ENCODE measurements around the gene NSRP1. TPM values are rescaled to one million over a fixed set of nuclear protein-coding genes. Genes with fewer than 3 reads are reported as not detected.
"Not testable (repeated sequence)": the region's sequence is repeated elsewhere in the genome, so short reads cannot be mapped to it uniquely, and the experiment has no call there.

NSRP1 gene
- total RNA-seq, 1 donor from 2014 or later = 19.5 TPM

DNA sequence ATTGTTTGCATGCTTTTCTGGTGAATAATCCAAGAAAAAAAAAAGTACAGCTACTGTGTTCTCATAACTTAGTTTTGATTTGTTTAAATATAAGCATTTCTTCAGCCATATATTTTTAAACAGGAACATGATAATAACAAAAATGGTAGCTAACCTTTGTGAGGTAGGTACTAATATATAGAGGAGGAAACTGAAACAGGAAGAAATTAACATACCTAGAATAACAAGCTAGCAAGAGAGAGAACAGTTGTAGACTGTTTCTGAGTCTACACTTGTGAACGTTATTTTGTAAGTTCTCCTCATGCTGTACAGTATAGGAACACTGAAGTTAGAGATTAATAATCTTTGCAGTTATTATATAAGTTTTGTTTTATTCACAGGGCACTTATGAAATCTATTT is 49.3 kb downstream of the NSRP1 start:
- ATAC-seq (no peak), DNase-seq (ENCODE audit: missing footprints) (no peak)
- intact Hi-C loops (cut with DNase I) = no loop called here

DNA sequence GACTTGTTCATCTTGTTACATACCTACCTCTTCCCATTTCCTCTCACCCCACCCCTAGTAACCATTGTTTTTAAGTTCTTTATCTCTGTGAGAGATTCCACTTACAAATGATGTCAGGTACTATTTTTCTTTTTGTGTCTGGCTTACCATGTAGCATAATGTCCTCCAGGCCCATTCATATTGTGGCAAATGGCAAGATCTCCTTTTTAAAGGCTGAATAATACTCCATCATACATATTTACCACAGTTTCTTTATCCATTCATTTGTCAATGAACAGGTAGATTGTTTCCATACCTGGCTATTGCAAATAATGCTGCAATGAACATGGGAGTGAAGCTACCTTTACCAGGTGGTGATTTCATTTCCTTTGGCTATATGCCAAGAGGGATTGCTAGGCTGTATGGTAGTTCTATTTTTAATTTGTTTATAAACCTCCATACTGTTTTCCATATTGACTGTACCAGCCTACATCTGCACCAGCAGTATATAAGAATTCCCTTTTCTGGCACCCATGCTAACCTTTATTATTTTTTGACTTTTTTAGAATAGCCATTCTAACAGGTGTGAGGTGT is 53.9 kb downstream of the NSRP1 start:
- no peak for DNase-seq (ENCODE audit: missing footprints)
- intact Hi-C loops (cut with DNase I) = no loop called here
- ATAC-seq = no peak

DNA sequence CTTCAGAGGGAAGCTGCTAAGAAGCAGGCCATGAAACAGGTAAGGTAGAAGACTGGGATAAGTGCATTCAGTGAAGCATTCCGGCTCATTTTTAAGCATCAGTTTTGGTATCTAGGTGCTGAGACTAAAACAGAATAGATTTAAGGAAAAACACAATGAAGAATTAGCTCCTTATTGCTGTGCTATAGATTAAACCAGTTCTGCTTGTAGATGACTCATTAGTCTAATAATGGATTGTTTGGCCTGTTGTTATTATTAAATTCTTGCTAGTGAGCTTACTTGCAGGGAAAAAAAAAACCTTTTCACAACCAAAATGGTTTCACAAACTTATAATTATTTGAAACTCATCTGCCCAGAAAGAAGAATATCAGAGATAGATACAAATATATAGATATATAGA is 55.9 kb downstream of the NSRP1 start:
- no peak for ATAC-seq
- DNase-seq (ENCODE audit: missing footprints) = no peak
- intact Hi-C loops (cut with DNase I) = no loop called here

DNA sequence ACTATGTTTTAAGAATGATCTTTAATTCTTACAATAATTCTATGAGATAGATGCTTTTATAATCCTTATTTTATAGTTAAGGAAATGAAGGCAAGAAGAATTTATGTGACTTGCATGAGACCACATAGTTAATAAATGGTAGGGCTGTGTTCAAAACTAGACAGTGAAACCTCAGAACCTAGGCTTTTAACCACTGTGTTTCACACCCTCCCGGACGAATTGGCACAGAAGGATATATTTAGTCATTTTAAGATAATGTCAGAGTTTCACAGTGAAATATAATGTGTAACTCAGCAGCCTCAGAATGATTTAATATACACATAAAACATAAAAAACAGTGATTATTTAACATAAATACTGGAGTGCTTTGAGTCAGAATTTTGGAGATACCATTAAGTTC is 57.0 kb downstream of the NSRP1 start:
- no peak for DNase-seq (ENCODE audit: missing footprints)
- ATAC-seq = no peak
- intact Hi-C loops (cut with DNase I) = no loop called here

GRCh38 chr17:30174556-30174955 is 57.9 kb downstream of the NSRP1 start:
- intact Hi-C loops (cut with DNase I) = no loop called here
- ATAC-seq (no peak), DNase-seq (ENCODE audit: missing footprints) (no peak)

GRCh38 chr17:30176855-30177254 is 60.2 kb downstream of the NSRP1 start:
- no peak for DNase-seq (ENCODE audit: missing footprints)
- intact Hi-C loops (cut with DNase I) = no loop called here
- no peak for ATAC-seq

GRCh38 chr17:30186761-30187160 is 70.1 kb downstream of the NSRP1 start:
- no peak for ATAC-seq
- intact Hi-C loops (cut with DNase I) = no loop called here
- no peak for DNase-seq (ENCODE audit: missing footprints)

GRCh38 chr17:30187573-30187972 is 71.0 kb downstream of the NSRP1 start:
- ATAC-seq (no peak), DNase-seq (ENCODE audit: missing footprints) (no peak)
- intact Hi-C loops (cut with DNase I) = no loop called here

- ATAC-seq (no peak), DNase-seq (ENCODE audit: missing footprints) (no peak)
- intact Hi-C loops (cut with DNase I) = no loop called here
These were observed 71.8 kb downstream of the NSRP1 start for GRCh38 chr17:30188211-30188939.

GRCh38 chr17:30191072-30191471 is 74.5 kb downstream of the NSRP1 start:
- intact Hi-C loops (cut with DNase I) = no loop called here
- DNase-seq (ENCODE audit: missing footprints) (no peak), ATAC-seq (no peak)

GRCh38 chr17:30196504-30196903 is 79.9 kb downstream of the NSRP1 start:
- intact Hi-C loops (cut with DNase I) = no loop called here
- no peak for ATAC-seq

DNA sequence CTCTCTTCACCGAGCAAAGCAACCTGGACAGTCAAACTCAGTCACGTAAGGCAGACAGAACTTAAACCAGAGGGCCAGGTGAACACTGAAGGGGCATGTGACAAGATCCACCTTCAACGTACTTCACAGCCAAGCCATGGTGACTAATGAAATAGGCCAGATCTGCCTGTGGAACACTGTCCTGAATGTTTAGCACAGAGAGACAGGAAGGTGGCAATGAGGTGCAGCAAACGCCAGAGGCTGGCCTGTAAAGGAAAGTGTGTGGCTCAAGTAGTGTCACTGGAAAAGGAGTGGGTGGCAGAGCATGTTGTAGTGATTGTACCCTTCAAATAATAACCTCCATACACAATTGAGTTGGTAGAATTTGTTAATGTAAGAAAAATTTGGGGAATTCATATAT is 80.8 kb downstream of the NSRP1 start:
- ATAC-seq = no peak

More at GRCh38 chr17:30196504-30196903, 79.9 kb downstream of the NSRP1 start:
- no peak for DNase-seq (ENCODE audit: missing footprints)

GRCh38 chr17:30199600-30199999 is 83.0 kb downstream of the NSRP1 start:
- no peak for ATAC-seq
- intact Hi-C loops (cut with DNase I) = no loop called here
- DNase-seq (ENCODE audit: missing footprints) = no peak

More for the DNA sequence above, 80.8 kb downstream of the NSRP1 start:
- no peak for DNase-seq (ENCODE audit: missing footprints)
- intact Hi-C loops (cut with DNase I) = no loop called here

DNA sequence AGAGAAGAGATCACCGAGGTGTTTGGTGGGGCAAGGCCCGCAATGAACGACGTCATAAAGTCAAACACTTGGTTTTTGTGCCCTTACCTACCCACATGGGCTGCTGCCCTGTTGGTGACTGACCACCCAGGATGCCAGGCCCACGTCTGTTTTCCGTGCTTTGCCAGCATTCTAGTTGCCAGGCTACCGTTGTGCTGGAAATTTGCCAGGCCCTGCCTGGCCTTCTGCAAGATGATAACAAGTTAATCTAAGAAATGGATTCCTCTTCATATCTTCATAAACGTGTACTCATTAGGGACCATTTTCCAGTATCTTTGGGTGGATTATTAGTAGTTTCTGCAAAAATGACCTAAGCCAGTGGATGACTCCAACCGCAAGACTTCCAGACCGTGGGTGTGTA is 83.5 kb downstream of the NSRP1 start:
- no peak for ATAC-seq
- no peak for DNase-seq (ENCODE audit: missing footprints)
- intact Hi-C loops (cut with DNase I) = no loop called here

DNA sequence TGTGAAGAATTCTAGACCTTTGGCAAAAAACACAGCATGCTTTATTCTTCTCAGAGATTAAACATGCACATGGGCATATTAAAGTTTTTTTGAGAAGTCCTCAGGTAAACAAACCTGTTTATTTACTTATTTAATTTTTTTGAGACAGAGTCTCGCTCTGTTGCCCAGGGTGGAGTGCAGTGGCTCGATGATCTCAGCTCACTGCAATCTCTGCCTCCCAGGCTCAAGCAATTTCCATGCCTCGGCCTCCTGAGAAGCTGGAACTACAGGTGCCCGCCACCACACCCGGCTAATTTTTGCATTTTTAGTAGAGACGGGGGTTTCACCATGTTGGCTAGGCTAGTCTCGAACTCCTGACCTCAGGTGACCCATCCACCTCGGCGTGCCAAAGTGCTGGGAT is 84.0 kb downstream of the NSRP1 start:
- ATAC-seq; intact Hi-C loops (cut with DNase I); DNase-seq (ENCODE audit: missing footprints): not testable (repeated sequence)

- intact Hi-C loops (cut with DNase I) = no loop called here
- DNase-seq (ENCODE audit: missing footprints) (no peak), ATAC-seq (no peak)
These were observed 86.9 kb downstream of the NSRP1 start for GRCh38 chr17:30203471-30203981.

DNA sequence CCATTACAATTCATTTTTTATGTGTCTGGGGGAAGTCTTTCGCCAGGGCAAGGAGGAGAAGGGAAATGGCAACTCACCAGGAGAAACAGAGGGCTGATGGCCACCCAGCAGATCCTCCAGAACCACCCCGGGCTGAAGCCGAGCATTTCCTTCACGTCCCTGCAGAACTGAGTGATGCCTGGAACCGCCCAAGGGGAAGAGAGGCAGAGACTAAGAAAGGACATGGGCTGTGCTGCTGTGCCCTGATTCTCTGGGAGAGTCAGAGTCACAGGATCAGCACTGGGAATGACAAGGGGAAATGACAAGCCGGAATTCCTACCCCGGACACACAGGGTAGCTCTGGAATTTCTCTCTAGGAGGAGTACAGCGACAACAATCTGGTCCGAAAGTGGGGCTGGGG is 91.0 kb downstream of the NSRP1 start:
- DNase-seq (ENCODE audit: missing footprints) (no peak), ATAC-seq (no peak)
- intact Hi-C loops (cut with DNase I) = no loop called here

DNA sequence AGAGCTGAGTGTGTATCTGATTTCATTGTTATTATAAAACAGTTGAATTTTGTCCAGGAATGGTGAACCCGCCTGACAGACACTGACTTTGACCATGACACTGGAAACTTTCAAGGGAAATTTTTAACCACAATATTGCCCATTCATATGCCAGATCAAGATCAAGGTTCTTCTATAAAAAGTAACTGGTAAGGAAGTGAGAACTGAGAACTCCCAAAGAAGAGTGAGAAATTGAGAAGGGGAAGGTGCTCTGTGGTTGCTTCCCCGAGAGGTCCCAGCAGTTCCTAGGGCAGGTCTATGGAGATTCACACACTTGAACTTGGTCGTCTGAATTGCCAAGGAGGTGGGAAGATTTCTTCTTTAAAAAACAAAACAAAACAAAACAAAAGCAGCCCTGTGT is 91.6 kb downstream of the NSRP1 start:
- ATAC-seq = no peak
- no peak for DNase-seq (ENCODE audit: missing footprints)
- intact Hi-C loops (cut with DNase I) = no loop called here

GRCh38 chr17:30209930-30210329 is 93.3 kb downstream of the NSRP1 start:
- no peak for ATAC-seq
- intact Hi-C loops (cut with DNase I) = no loop called here
- no peak for DNase-seq (ENCODE audit: missing footprints)

GRCh38 chr17:30210366-30210765 is 93.8 kb downstream of the NSRP1 start:
- ATAC-seq (no peak), DNase-seq (ENCODE audit: missing footprints) (no peak)

GRCh38 chr17:30210901-30211300 is 94.3 kb downstream of the NSRP1 start:
- no peak for DNase-seq (ENCODE audit: missing footprints)
- ATAC-seq = no peak
- intact Hi-C loops (cut with DNase I) = no loop called here

More at GRCh38 chr17:30210366-30210765, 93.8 kb downstream of the NSRP1 start:
- intact Hi-C loops (cut with DNase I) = no loop called here

Measured in Right ventricle myocardium inferior (tissue), 1 donor.